Measurements from ENCODE around the gene PIWIL4. TPM values are rescaled to one million over a fixed set of nuclear protein-coding genes. Genes with fewer than 3 reads are reported as not detected.
"Not testable (repeated sequence)": the region's sequence is repeated elsewhere in the genome, so short reads cannot be mapped to it uniquely, and the experiment has no call there.

Gene PIWIL4
- total RNA-seq, 1 experiment from 2014 or later: 0.20 TPM

DNA sequence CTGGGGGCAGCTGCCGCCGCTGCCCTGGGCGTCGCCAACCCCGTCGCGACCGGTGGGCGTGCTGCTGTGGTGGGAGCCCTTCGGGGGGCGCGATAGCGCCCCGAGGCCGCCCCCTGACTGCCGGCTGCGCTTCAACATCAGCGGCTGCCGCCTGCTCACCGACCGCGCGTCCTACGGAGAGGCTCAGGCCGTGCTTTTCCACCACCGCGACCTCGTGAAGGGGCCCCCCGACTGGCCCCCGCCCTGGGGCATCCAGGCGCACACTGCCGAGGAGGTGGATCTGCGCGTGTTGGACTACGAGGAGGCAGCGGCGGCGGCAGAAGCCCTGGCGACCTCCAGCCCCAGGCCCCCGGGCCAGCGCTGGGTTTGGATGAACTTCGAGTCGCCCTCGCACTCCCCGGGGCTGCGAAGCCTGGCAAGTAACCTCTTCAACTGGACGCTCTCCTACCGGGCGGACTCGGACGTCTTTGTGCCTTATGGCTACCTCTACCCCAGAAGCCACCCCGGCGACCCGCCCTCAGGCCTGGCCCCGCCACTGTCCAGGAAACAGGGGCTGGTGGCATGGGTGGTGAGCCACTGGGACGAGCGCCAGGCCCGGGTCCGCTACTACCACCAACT, 22.4 kb upstream of the PIWIL4 start:
- peak; percentile 65 for DNase-seq
- Histone ChIP-seq H3K36me3 (peaks cover 23% of the 10 kb centered on the region), H3K4me3 (peak overlapping the region; percentile 82), H3K9me3 (no peaks in the 10 kb centered on the region), H3K27me3 (no peaks in the 10 kb centered on the region)

DNA sequence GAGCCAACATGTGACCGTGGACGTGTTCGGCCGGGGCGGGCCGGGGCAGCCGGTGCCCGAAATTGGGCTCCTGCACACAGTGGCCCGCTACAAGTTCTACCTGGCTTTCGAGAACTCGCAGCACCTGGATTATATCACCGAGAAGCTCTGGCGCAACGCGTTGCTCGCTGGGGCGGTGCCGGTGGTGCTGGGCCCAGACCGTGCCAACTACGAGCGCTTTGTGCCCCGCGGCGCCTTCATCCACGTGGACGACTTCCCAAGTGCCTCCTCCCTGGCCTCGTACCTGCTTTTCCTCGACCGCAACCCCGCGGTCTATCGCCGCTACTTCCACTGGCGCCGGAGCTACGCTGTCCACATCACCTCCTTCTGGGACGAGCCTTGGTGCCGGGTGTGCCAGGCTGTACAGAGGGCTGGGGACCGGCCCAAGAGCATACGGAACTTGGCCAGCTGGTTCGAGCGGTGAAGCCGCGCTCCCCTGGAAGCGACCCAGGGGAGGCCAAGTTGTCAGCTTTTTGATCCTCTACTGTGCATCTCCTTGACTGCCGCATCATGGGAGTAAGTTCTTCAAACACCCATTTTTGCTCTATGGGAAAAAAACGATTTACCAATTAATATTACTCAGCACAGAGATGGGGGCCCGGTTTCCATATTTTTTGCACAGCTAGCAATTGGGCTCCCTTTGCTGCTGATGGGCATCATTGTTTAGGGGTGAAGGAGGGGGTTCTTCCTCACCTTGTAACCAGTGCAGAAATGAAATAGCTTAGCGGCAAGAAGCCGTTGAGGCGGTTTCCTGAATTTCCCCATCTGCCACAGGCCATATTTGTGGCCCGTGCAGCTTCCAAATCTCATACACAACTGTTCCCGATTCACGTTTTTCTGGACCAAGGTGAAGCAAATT, 21.7 kb upstream of the PIWIL4 start:
- Histone ChIP-seq H3K27me3 (no peaks in the 10 kb centered on the region), H3K4me3 (peak overlapping the region; percentile 82), H3K36me3 (peaks cover 30% of the 10 kb centered on the region), H3K9me3 (no peaks in the 10 kb centered on the region)
- DNase-seq: peak; percentile 50

DNA sequence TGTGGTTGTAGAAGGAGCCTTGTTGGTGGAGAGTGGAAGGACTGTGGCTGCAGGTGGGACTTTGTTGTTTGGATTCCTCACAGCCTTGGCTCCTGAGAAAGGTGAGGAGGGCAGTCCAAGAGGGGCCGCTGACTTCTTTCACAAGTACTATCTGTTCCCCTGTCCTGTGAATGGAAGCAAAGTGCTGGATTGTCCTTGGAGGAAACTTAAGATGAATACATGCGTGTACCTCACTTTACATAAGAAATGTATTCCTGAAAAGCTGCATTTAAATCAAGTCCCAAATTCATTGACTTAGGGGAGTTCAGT, 21.1 kb upstream of the PIWIL4 start:
- peak overlapping the region; percentile 82 for H3K4me3 ChIP-seq
- no peaks in the 10 kb centered on the region for H3K9me3 ChIP-seq
- no peak for DNase-seq
- no peaks in the 10 kb centered on the region for H3K27me3 ChIP-seq
- peaks cover 34% of the 10 kb centered on the region for H3K36me3 ChIP-seq

DNA sequence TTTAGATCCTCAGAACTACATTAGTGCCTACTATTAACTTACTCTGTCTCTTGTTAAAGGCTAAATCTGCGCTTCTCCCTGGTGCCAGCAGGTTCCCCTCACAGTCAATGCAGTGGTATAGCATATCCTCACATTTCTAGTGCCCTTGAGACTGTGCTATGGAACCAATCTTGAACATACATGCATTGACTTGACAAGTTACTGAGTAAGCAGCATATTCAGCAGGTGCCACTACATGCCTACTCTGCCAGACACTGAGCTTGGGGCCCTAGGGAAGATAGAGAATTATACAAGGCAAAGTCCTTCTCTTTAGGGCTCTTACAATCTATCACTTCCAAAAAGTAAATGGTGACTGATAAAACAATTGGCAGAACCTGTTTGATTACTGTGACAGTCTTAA, 20.3 kb upstream of the PIWIL4 start:
- Histone ChIP-seq H3K27me3 (no peaks in the 10 kb centered on the region), H3K9me3 (no peaks in the 10 kb centered on the region)

DNA sequence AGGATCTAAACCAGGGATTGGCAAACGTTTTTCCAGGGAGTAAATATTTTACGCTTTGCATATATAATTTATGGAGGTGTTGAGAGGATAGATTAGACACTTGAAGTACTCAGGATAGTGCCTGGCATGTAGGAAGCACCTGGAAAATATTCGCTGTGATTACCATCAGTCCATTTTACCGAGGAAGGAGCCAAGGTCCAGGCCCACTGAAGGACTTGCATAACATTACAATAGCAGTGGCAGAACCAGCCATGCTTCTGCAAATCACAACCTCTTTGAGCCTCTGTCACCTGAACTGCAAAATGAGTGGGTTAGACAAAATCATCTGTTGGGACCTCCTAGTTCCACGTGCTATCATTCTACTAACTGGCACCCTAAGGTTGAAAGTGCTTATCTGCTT, 18.0 kb upstream of the PIWIL4 start:
- Histone ChIP-seq H3K27me3 (no peaks in the 10 kb centered on the region), H3K36me3 (peaks cover 34% of the 10 kb centered on the region), H3K9me3 (no peaks in the 10 kb centered on the region), H3K4me3 (no peak overlapping the region)
- DNase-seq: no peak

More for the DNA sequence above, 20.3 kb upstream of the PIWIL4 start:
- H3K4me3 ChIP-seq: peak overlapping the region; percentile 82
- peaks cover 34% of the 10 kb centered on the region for H3K36me3 ChIP-seq
- DNase-seq: no peak

DNA sequence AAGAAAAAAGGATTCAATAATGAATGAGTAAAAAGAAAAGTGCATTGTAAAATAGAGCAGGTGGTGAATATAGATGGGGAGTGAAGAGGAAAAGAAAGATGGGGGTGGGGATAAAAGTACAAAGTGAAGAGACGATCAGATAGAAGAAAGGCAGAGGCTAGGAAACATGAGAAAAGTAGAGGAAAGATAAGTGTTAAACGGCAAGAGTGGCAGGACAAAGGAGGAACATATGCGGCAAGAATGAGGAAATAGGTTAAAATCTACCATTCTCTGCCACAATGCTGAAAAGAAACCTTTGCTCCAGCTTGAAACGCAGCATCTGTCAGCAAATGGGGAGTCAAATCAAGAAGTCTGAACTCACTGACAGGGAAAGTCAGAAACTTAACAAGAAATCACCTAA, 16.7 kb upstream of the PIWIL4 start:
- DNase-seq: no peak
- Histone ChIP-seq H3K4me3 (no peak overlapping the region), H3K27me3 (no peaks in the 10 kb centered on the region)

DNA sequence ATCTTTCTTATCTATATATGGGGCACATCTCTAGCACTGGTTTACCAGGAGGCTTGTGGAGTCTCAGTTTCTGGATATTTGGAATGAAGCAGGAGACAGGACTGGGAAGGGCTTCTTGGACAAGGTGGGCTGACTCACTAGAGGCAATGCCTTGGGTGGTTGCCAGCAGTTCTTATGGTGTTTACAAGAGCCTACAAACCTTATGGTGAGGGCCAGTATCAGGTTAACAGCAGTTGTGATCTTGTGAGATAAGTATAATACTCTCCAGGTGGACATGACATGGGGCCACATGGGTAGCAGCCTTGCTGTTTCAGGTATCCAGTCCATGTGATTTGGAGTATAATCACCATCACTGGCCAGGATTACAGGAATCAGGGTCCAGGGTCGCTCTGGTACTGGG, 13.2 kb upstream of the PIWIL4 start:
- H3K4me3 ChIP-seq: no peak overlapping the region
- H3K27me3 ChIP-seq: no peaks in the 10 kb centered on the region
- DNase-seq: peak; percentile 76
- no peaks in the 10 kb centered on the region for H3K9me3 ChIP-seq
- H3K36me3 ChIP-seq: peaks cover 16% of the 10 kb centered on the region

More for the DNA sequence above, 16.7 kb upstream of the PIWIL4 start:
- Histone ChIP-seq H3K36me3 (peaks cover 30% of the 10 kb centered on the region), H3K9me3 (no peaks in the 10 kb centered on the region)

DNA sequence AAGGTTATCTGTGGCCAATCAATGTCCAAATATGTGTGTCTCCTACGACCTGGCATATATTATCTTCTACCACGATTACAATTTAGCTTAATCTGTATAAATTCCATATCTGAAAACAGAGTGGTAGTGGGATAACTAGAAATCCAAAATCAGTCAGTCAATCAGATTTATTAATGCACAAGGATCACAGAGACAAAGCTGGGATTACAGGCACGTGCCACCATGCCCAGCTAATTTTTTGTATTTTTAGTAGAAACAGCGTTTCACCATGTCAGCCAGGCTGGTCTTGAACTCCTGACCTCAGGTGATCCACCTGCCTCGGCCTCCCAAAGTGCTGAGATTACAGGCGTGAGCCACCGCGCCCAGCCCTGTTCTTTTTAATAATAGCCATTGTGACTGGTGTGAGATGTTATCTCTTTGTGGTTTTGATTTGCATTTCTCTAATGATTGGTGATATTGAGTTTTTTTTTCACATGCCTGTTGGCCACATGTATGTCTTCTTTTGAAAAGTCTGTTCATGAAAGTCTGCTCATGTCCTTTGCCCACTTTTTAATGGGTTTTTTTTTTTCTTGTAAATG, 11.3 kb upstream of the PIWIL4 start:
- not testable (repeated sequence) for H3K4me3 ChIP-seq, DNase-seq, H3K36me3 ChIP-seq, H3K9me3 ChIP-seq, H3K27me3 ChIP-seq

DNA sequence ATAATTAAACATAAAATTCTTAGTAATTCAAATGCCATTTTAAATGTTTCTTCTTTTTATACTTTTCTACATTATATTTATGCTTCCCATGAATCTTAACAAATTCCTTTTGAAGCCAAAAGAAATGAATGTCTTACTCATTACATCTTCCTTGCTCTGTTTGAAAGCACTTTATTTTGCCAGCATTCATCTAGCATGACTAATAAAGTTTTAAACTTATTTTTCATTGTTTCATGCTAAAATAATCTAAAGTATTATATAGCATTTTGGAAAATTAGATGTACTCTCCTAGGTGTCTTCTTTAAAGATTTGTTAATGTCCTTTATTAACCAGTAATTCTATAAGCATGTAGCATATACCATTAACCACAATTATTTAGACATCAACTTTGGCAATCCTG, 9.7 kb upstream of the PIWIL4 start:
- H3K9me3 ChIP-seq: no peaks in the 10 kb centered on the region
- H3K36me3 ChIP-seq: no peaks in the 10 kb centered on the region; the same call in 1 of the 2 replicates
- no peak for DNase-seq
- H3K4me3 ChIP-seq: no peak overlapping the region
- H3K27me3 ChIP-seq: no peaks in the 10 kb centered on the region

DNA sequence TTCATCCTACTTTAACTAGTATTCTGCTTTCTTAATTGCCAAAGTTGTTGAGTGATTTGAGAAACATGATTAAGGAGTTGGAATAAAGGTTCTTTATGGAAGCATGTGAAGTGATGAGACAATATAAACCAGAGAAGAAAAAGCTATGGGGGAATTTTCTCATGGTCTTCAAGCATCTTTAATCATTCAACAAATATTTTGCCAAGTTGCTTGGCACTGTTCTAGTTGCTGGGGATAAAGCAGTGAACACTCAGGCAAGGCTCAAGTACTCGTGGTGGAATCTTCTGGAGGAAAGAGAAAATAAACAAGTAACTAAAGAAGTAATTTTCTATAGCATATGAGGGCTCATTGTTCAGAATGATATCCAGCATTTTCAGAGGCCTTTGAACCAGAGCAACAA, 9.2 kb upstream of the PIWIL4 start:
- H3K27me3 ChIP-seq: no peaks in the 10 kb centered on the region
- H3K36me3 ChIP-seq: no peaks in the 10 kb centered on the region
- no peaks in the 10 kb centered on the region for H3K9me3 ChIP-seq
- no peak for DNase-seq
- H3K4me3 ChIP-seq: no peak overlapping the region

DNA sequence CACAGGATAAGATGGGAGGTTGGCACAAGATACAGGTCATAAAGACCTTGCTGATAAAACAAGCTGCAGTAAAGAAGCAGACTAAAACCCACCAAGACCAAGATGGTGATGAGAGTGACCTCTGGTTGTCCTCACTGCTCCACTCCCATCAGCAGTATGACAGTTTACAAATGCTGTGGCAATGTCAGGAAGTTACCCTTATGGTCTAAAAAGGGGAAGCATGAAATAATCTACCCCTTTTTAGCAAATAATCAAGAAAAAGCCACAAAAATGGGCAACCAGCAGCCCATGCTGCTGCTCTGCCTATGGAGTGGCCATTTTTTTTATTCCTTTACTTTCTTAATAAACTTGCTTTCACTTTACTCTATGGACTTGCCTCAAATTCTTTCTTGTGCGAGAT, 8.7 kb upstream of the PIWIL4 start:
- H3K9me3 ChIP-seq: no peaks in the 10 kb centered on the region
- no peaks in the 10 kb centered on the region for H3K36me3 ChIP-seq
- no peaks in the 10 kb centered on the region for H3K27me3 ChIP-seq
- no peak overlapping the region for H3K4me3 ChIP-seq
- no peak for DNase-seq

DNA sequence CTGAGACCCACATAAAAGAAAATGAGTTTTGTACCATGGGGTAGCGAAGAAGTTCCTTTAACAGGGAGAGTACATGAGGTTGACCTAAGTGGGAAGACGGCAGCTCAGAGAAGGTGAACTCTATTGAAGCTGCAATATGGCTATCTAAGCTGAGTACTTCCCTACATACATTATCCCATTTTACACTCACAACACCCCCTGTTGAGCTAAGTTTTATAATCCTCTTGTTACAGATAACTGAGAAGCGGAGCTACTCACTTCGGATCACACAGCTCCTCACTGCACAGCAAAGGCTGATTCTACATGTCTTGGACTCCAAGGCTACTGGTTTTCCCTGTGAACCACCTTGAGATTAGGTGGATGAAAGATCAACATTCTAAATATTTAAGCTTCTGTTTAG, 8.2 kb upstream of the PIWIL4 start:
- Histone ChIP-seq H3K4me3 (no peak overlapping the region), H3K9me3 (no peaks in the 10 kb centered on the region), H3K27me3 (no peaks in the 10 kb centered on the region), H3K36me3 (no peaks in the 10 kb centered on the region)
- no peak for DNase-seq

DNA sequence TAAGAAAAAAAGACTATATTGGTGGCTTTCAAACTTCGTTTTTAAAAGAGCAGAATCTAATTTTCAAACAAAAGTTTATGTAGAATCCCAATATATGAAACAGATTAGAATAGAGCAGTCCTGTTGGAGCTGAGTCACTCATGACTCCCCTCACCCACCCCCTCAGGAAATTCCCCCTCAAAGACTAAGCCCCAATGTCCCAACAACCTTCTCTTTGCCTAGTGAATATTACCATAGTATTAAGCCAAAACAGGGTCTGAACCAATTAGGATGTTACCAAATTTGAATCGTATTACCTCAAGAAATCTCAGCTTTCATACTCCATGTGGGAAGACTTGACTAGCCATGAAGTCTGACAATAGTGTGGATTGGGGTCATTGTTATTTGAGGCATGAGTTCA, 7.8 kb upstream of the PIWIL4 start:
- no peak for DNase-seq
- H3K9me3 ChIP-seq: no peaks in the 10 kb centered on the region

DNA sequence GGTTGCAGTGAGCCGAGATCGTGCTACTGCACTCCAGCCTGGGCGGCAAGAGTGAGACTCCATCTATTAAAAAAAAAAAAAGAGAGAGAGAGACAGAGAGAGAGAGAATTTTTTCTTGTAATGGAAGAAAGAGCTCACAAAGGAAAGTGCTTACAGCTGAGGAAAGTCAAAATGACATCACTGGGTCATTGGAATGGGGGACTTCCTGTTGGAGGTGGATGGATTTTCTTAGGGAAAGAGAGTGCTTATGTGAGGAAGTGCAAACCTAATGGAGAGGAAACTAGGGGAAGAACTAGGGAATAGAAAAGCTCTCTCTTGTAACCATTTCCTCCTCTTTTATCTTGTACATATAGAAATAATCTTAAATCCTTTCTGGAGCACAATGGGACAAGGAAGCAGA, 6.3 kb upstream of the PIWIL4 start:
- no peak overlapping the region for H3K4me3 ChIP-seq
- H3K27me3 ChIP-seq: no peaks in the 10 kb centered on the region
- H3K9me3 ChIP-seq: no peaks in the 10 kb centered on the region
- H3K36me3 ChIP-seq: no peaks in the 10 kb centered on the region
- DNase-seq: no peak

More for the DNA sequence above, 7.8 kb upstream of the PIWIL4 start:
- H3K27me3 ChIP-seq: no peaks in the 10 kb centered on the region
- no peaks in the 10 kb centered on the region for H3K36me3 ChIP-seq
- no peak overlapping the region for H3K4me3 ChIP-seq

DNA sequence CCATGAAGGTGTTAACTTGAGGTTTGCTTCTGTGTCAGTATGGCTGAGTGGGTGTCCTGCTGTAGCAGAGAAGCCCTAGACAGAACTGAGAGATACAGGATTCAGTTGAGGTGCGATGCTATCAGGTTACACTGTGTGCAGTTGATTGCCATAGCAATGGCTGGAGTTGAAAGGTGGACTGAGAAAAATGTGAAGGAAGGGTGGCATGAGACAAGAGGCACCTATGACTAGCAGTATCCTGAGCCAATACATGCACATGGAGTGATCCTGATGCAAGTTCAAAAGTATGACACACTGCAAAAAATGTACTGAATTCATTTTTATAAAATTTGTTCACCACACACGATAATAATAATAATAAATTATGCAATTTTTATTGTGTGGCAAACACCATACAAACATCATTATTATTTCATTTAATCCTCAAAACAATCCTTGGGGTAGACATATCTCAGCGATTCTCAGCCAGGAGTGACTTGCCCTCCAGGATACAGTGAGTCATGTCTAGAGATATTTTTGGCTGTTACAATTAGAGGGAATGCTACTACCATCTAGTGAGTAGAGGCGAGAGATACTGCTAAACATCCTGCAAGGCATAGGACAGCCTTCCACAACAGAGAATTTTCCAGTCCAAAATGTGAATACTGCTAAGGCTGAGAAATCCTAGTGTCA, 3.9 kb upstream of the PIWIL4 start:
- H3K9me3 ChIP-seq: no peaks in the 10 kb centered on the region
- H3K27me3 ChIP-seq: no peaks in the 10 kb centered on the region
- H3K36me3 ChIP-seq: no peaks in the 10 kb centered on the region
- H3K4me3 ChIP-seq: no peak overlapping the region
- peak; percentile 44 for DNase-seq

DNA sequence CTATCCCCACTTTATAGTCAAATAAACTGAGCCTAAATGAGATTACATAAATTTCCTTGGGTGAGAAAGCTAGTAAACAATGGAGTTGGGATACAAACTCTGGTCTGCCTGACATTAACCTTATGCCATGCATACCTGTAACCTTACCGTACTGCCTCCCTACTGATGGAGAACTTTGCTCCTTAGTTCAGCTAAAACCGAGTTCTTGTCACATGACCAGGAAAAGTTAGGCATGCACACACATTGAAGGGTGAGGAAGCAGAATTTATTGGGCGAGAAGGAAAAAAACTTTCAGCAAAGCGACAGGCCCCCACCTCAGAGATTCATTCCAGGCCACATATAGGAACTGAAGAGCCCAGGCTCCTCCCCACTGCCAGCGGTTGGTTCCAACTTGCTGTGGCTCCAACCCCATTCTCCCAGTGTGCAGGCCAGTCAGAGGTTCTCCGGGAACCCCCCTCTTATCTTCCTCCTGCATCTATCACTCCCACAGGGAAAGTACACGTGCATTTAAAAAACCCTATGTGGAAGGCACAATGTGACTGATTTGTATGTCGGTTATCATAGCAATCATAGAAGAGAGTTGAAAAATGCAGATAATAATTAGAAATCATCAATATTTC, 3.2 kb upstream of the PIWIL4 start:
- no peak overlapping the region for H3K4me3 ChIP-seq
- no peak for DNase-seq
- H3K36me3 ChIP-seq: no peaks in the 10 kb centered on the region
- H3K27me3 ChIP-seq: no peaks in the 10 kb centered on the region
- H3K9me3 ChIP-seq: no peaks in the 10 kb centered on the region

DNA sequence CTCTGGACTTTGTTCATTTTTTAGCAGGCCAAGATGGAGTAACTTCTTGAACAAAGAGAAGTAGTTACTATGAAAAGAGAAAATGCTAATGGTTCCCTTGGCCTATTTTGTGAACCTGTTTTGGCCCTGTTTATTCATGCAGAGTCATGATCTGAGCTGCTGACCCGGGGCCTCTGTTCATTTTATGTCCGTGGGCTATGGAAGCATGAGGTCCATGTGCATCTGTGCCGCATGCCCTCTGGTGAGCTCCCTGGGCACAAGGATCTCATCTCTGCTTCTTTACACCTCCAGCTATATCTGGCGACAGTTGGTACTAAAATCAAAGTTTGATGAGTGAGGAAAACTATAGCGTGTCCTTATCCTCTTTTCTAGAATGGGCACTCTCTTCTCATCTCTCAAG, 1.0 kb downstream of the PIWIL4 start:
- DNase-seq: no peak
- Histone ChIP-seq H3K4me3 (no peak overlapping the region), H3K27me3 (no peaks in the 10 kb centered on the region), H3K36me3 (no peaks in the 10 kb centered on the region), H3K9me3 (no peaks in the 10 kb centered on the region)

Data from MG63 (cell line).